ENCODE results near the gene PLAAT4.
"Not testable (repeated sequence)": the region's sequence is repeated elsewhere in the genome, so short reads cannot be mapped to it uniquely, and the experiment has no call there.

The PLAAT4 gene

GRCh38 chr11:63511048-63511748 lies 25.4 kb upstream of the PLAAT4 start:
- DNase-seq, result no peak

DNA sequence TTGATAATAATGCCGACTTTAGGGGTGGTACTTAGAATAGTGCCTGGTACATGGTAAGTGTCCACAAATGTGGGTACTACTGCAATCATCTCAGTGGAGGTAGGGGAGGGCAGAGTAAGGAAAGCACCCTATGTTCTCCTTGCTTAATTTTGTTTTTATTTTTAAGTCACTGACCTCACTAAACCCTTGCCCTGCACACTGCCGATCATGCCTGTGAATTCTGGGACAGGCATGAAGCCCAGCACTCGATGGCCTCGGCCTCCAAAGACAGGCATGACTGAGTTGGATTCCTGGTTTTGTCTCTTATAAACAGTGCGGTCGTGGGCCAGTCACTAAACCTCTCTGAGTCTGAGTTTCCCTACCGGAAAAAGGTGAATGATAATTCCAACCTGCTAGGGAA lies 23.8 kb upstream of the PLAAT4 start:
- DNase-seq, result no peak

- DNase-seq, result no peak
Measured at GRCh38 chr11:63516109-63516508, 20.5 kb upstream of the PLAAT4 start.

GRCh38 chr11:63517156-63517555 lies 19.5 kb upstream of the PLAAT4 start:
- DNase-seq, result no peak

DNA sequence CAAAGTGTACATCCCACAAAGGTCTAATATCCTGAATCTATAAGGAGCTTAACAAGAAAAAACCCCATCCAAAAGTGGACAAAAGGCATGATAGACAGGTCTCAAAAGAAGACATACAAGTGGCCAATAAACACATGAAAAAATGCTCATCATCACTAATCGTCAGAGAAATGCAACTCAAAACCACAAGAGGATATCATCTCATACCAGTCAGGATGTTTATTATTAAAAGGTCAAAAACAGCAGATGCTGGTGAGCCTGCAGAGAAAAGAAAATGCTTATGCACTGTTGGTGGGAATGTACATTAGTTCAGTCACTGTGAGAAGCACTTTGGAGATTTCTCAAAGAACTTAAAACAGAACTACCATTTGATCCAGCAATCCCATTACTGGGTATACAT lies 18.1 kb upstream of the PLAAT4 start:
- no peak for DNase-seq

DNA sequence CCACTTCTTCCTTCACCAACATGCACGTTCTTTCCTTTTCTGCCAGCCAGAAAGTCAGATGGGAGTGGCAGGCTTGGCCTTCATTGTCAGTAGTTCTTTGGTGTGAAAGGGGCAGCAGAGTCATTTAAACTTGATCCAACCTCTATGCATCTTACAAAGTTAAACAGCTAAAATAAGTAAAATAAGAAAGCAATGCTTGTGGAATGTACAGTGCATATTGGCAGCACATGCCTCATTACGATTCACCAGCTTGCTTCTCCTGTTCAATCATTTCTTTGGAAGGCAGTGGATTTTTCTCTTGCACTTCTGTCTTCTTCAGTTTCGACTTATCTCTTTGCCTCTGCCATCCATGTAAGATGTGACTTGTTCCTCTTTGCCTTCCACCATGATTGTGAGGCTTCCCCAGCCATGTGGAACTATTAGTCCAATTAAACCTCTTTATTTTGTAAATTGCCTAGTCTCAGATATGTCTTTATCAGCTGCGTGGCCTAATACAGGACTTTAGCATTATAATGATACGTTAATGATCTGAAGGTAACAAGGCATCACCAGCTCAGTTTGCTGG lies 15.9 kb upstream of the PLAAT4 start:
- DNase-seq, result no peak

GRCh38 chr11:63521896-63522295 lies 14.7 kb upstream of the PLAAT4 start:
- DNase-seq, result no peak

DNA sequence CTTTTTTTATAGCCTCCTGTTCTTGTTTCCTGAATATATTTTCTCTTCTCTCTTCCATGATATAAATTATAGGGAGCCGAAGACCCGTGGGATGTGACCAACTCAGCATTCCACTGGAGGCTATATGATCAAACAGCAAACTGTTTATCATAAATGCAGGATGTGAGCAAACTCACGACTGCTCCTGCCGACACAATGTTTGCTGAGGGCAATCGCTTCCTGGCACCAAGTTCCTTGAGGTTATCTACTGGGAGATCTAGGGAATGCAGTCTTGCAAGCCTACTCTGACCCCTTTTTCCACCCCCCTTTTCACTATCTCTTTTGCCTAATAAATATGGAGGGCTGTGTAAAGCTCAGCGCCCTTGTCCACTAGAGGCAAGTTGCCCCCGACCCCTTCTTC lies 13.5 kb upstream of the PLAAT4 start:
- DNase-seq, result no peak

DNA sequence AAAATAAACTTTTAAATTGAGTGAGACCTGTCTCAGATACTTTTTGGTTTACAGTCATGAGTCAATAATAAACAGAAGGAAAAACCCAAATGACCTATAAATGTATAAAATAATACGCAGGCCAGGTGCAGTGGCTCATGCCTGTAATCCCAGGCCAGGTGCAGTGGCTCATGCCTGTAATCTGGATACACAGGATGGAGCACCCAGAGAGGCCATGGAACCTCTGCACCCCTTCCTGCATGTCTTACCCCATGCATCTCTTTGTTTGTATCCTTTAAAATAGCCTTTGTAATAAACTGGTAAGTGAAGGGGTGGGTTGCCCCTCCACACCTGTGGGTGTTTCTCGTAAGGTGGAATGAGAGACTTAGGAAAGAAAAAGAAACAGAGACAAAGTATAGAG lies 8.9 kb upstream of the PLAAT4 start:
- no peak for DNase-seq

- not testable (repeated sequence) for DNase-seq
Measured at GRCh38 chr11:63528156-63528555, 8.5 kb upstream of the PLAAT4 start.

DNA sequence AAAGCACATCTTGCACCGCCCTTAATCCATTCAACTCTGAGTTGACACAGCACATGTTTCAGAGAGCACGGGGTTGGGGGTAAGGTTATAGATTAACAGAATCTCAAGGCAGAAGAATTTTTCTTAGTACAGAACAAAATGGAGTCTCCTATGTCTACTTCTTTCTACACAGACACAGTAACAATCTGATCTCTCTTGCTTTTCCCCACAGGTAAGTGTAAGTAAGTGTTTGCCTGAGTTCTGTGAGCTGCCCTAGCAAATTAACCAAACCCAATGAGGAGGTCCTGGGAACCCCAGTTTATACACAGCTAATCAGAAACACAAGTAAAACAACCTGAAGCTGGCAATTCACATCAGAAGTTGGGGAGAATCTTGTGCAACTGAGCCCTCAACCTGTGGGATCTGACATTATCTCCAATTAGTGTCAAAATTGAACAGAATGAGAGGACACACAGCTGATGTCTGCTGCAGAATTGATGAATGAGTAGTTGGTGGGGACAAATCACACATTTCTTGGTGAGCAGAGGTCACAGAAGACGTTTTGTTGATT lies 7.8 kb upstream of the PLAAT4 start:
- DNase-seq, result not testable (repeated sequence)

DNA sequence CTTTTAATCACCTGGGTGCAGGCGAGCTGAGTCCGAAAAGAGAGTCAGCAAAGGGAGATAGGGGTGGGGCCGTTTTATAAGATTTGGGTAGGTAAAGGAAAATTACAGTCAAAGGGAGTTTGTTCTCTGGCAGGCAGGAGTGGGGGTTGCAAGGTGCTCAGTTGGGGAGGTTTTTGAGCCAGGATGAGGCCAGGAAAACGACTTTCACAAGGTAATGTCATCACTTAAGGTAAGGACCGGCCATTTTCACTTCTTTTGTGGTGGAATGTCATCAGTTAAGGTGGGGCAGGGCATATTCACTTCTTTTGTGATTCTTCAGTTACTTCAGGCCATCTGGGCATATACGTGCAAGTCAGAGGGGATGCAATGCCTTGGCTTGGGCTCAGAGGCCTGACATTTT lies 7.2 kb upstream of the PLAAT4 start:
- DNase-seq, result not testable (repeated sequence)

GRCh38 chr11:63530021-63530420 lies 6.6 kb upstream of the PLAAT4 start:
- DNase-seq, result no peak

DNA sequence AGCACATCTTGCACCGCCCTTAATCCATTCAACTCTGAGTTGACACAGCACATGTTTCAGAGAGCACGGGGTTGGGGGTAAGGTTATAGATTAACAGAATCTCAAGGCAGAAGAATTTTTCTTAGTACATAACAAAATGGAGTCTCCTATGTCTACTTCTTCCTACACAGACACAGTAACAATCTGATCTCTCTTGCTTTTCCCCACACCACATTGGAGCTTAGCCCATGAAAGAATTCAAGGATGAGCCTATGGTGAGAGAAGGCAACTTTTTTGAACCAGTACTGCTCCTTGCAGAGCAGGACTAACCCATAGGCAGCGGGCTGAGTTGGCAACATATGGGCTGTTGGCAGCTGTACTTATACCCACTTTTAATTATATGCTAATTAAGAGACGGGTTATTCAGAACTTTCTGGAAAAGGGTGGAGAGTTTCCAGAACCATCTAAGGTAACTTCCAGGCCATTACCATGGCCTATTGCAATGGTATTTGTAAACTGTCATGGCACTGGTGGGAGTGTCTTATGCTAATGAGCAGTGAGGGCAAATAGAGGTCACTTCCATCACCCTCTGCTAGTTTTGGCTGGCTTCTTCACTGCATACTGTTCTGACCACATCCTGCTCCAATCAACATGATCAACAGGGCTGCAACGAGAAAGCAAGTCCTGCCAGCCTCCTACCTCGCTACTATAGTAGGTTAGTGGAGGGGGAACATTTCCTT lies 5.4 kb upstream of the PLAAT4 start:
- DNase-seq, result peak; percentile 74

GRCh38 chr11:63532117-63532516 lies 4.5 kb upstream of the PLAAT4 start:
- no peak for DNase-seq

DNA sequence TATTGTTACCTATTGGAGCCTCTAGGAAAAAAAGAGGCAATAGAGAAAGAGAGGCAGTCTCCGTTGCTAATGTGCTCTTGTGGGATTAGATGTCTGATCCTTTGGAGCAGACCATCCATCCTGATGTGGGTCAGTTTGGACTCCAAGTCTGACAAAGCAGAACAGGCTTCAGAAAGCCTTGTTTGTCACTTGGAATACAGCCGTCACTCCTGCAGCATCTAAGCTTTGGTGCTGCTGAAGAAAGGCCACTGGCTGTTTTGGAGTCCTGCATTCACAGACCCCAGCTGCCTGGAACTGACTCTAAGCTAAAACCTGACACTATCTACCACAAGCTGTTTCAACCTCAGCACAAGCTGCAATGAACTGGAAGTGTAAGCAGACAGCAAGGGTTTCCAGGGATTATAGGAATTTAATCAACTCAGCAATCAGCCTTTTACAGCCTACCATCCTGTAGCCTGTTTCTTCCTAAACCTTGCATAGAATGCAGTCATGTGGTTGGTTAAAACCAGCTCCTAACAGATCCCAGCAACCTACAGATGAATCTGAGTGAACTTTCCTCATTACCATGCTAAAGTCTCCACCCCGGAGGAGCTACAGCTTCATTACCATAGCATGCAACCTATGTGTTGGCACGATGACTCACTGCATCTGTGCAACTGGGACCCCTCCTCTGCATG lies 3.7 kb upstream of the PLAAT4 start:
- DNase-seq, result no peak

- DNase-seq, result no peak
Measured at GRCh38 chr11:63534076-63534475, 2.5 kb upstream of the PLAAT4 start.

DNA sequence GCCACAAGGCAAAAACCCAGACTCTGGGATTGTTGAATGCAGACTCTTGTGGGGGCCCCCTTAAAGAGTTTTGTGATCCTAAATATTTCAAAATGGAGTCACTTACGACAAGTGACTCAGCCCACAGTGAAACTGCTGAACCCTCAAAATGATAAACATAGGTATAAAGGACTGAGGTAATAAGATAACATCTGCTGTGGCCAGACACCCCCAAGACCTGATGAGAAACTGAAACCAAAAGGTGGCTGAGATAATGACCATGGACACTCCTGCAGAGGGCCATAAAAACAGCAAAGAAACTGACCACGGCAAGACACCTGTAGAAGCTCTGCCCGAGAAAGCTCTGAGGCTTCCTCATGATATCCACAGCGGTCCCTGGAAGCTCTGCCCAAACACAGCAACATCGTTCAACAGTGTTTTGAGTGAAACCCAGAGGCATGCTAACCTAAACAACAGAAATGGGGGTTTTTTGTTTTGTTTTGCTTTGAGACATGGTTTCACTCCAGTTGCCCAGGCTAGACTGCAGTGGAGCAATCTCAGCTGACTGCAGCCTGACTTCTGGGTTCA lies 1.6 kb upstream of the PLAAT4 start:
- no peak for DNase-seq

GRCh38 chr11:63535734-63536133 lies 874 bp upstream of the PLAAT4 start:
- DNase-seq, result no peak

GRCh38 chr11:63537293-63538101 lies 889 bp downstream of the PLAAT4 start:
- DNase-seq, result peak; percentile 68

DNA sequence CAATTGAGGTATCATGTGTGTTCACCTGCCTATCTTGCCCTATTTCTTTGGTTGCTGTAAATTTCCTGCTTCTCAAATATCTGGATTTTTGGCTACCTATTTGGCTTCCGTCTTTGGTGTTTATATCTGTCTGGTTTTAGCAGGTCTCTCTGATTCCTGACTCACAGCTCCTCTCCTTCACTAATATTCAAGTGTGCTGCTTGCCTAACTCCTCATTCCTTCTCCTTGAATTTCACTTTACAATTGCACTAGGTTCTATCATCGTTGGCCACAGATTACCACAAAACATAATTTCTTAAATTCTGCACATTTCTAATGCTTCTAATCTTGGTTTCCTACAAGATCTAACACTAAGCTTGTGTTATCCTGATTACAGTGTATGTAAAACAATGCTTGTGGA lies 5.9 kb downstream of the PLAAT4 start:
- not testable (repeated sequence) for DNase-seq

- no peak for DNase-seq
Measured at GRCh38 chr11:63543711-63544110, 7.1 kb downstream of the PLAAT4 start.
